KOPT-K1 (cell line): ENCODE data around the gene PLA2G2A.
"Not testable (repeated sequence)": the region's sequence is repeated elsewhere in the genome, so short reads cannot be mapped to it uniquely, and the experiment has no call there.

ENCODE experiments used
- H3K27ac ChIP-seq: fragments of 200-600 bp; sonication (generic); 2 replicates; pipeline ENCODE4 v1.5.1; 2016; ENCODE audit warnings: antibody characterized with exemption, mild to moderate bottlenecking, low read depth, low read length; ENCODE audit not compliant: poor library complexity, severe bottlenecking
- H3K36me3 ChIP-seq: fragments of 200-600 bp; sonication (generic); 2 replicates; pipeline ENCODE4 v1.5.1; 2017; ENCODE audit warnings: antibody characterized with exemption, mild to moderate bottlenecking, low read length, moderate library complexity; ENCODE audit not compliant: insufficient read depth
- H3K9me3 ChIP-seq: fragments of 200-600 bp; sonication (generic); 2 replicates; pipeline ENCODE4 v1.5.1; 2017; ENCODE audit warnings: antibody characterized with exemption, low read length, mild to moderate bottlenecking; ENCODE audit not compliant: insufficient read depth, poor library complexity, severe bottlenecking

Gene PLA2G2A

GRCh38 chr1:19954059-19954458 is 25.4 kb downstream of the PLA2G2A start:
- no peaks in the 10 kb centered on the region for H3K36me3 ChIP-seq
- H3K27ac ChIP-seq = no peak overlapping the region
- H3K9me3 ChIP-seq = peaks cover 25% of the 10 kb centered on the region

- no peaks in the 10 kb centered on the region for H3K36me3 ChIP-seq
- peaks cover 6% of the 10 kb centered on the region for H3K9me3 ChIP-seq
- H3K27ac ChIP-seq = no peak overlapping the region
These were observed 30.4 kb downstream of the PLA2G2A start for GRCh38 chr1:19949016-19949415.

DNA sequence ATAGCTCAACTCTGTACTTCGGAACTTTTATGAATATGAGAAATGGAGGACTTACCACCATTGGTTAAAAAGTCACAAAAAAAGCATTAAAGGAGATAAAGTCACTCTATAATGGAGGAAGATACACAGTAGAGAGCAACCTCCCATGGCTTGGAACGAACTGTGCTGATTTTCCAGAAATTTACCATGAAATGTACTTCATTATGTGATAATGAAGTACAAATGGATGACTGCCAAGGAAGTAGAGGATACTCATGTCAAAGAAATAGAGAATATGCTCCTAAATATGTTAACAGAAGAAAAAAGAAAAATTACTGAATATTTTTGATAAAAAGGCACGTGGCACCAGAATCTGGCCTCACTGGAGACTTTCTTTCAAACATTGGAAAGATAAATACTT is 32.4 kb downstream of the PLA2G2A start:
- no peak overlapping the region for H3K27ac ChIP-seq
- H3K9me3 ChIP-seq = no peaks in the 10 kb centered on the region
- H3K36me3 ChIP-seq = no peaks in the 10 kb centered on the region

- H3K27ac ChIP-seq = no peak overlapping the region
- no peaks in the 10 kb centered on the region for H3K9me3 ChIP-seq
- H3K36me3 ChIP-seq = no peaks in the 10 kb centered on the region
These were observed 33.1 kb downstream of the PLA2G2A start for GRCh38 chr1:19946331-19946751.

GRCh38 chr1:19945914-19946313 is 33.5 kb downstream of the PLA2G2A start:
- Histone ChIP-seq H3K36me3 (no peaks in the 10 kb centered on the region), H3K27ac (no peak overlapping the region), H3K9me3 (no peaks in the 10 kb centered on the region)

- Histone ChIP-seq H3K36me3 (no peaks in the 10 kb centered on the region), H3K27ac (no peak overlapping the region), H3K9me3 (no peaks in the 10 kb centered on the region)
These were observed 36.8 kb downstream of the PLA2G2A start for GRCh38 chr1:19942657-19943056.

DNA sequence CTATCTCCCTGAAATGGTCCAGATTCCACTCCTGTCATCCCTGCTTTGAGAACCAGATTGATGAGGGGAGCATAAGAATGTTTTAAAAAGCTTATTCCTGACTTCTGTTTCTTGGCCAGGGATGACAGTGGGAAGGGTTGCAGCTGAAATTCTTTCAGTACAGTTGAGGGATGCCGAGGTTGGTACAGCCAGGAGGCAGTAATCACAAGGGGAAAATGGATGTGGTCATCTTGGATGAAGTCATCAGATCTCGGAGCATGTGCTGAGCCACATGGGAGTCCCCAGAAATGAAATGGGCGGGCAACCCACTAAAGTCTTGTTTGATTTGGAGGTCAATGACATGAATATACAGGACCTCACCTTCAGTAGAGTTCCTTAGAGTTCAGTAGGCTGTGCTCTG is 37.3 kb downstream of the PLA2G2A start:
- H3K36me3 ChIP-seq = no peaks in the 10 kb centered on the region
- no peak overlapping the region for H3K27ac ChIP-seq
- H3K9me3 ChIP-seq = no peaks in the 10 kb centered on the region

DNA sequence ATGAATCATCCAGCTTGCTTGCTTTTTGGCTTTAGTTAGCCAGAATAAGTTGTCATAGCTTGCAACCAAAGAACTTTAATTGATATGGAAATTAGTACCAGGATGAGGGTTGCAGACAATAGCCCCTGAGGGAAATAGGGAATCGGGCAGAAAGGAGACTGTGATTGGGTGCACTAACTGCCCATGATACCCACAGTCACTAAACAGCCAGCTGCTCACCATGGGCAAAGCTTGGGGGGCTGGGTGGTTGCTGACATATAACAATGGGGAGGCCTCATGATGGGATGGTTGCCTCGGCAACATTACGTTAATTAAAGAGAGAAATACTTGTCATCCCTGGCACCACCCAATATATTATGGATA is 38.2 kb downstream of the PLA2G2A start:
- H3K36me3 ChIP-seq = no peaks in the 10 kb centered on the region
- H3K27ac ChIP-seq = no peak overlapping the region
- no peaks in the 10 kb centered on the region for H3K9me3 ChIP-seq

- Histone ChIP-seq H3K27ac (no peak overlapping the region), H3K36me3 (no peaks in the 10 kb centered on the region), H3K9me3 (no peaks in the 10 kb centered on the region)
These were observed 38.8 kb downstream of the PLA2G2A start for GRCh38 chr1:19940486-19941205.

GRCh38 chr1:19938472-19938871 is 40.9 kb downstream of the PLA2G2A start:
- peaks cover 2% of the 10 kb centered on the region for H3K9me3 ChIP-seq
- H3K36me3 ChIP-seq = no peaks in the 10 kb centered on the region
- no peak overlapping the region for H3K27ac ChIP-seq

GRCh38 chr1:19936061-19936750 is 43.2 kb downstream of the PLA2G2A start:
- Histone ChIP-seq H3K9me3 (peaks cover 24% of the 10 kb centered on the region), H3K36me3 (no peaks in the 10 kb centered on the region), H3K27ac (no peak overlapping the region)

- Histone ChIP-seq H3K36me3 (no peaks in the 10 kb centered on the region), H3K9me3 (peaks cover 40% of the 10 kb centered on the region), H3K27ac (no peak overlapping the region)
These were observed 45.1 kb downstream of the PLA2G2A start for GRCh38 chr1:19934336-19934735.

DNA sequence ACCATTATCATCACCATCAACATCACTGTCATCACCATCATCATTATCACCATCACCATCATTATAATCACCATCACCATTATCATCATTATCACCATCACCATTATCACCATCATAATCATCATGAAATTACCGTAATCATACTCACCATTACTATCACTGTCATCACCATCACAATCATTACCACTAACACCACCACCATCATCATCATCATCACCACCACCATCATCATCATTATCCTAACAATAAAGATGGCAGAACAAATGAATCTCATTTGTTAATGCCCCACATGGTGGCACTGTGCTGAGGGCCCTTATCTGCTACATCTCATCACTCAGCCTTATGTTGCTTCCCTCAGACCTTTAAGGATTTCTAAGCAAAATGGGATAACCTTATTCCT is 46.6 kb downstream of the PLA2G2A start:
- no peak overlapping the region for H3K27ac ChIP-seq

GRCh38 chr1:19927130-19927421 is 52.3 kb downstream of the PLA2G2A start:
- H3K9me3 ChIP-seq = peaks cover 30% of the 10 kb centered on the region
- H3K27ac ChIP-seq, H3K36me3 ChIP-seq: not testable (repeated sequence)

More for the DNA sequence above, 46.6 kb downstream of the PLA2G2A start:
- peaks cover 46% of the 10 kb centered on the region for H3K9me3 ChIP-seq
- no peaks in the 10 kb centered on the region for H3K36me3 ChIP-seq

GRCh38 chr1:19926296-19927129 is 52.9 kb downstream of the PLA2G2A start:
- peaks cover 24% of the 10 kb centered on the region for H3K9me3 ChIP-seq
- H3K36me3 ChIP-seq = no peaks in the 10 kb centered on the region
- no peak overlapping the region for H3K27ac ChIP-seq
